ENCODE results near the gene MGARP.

DNA sequence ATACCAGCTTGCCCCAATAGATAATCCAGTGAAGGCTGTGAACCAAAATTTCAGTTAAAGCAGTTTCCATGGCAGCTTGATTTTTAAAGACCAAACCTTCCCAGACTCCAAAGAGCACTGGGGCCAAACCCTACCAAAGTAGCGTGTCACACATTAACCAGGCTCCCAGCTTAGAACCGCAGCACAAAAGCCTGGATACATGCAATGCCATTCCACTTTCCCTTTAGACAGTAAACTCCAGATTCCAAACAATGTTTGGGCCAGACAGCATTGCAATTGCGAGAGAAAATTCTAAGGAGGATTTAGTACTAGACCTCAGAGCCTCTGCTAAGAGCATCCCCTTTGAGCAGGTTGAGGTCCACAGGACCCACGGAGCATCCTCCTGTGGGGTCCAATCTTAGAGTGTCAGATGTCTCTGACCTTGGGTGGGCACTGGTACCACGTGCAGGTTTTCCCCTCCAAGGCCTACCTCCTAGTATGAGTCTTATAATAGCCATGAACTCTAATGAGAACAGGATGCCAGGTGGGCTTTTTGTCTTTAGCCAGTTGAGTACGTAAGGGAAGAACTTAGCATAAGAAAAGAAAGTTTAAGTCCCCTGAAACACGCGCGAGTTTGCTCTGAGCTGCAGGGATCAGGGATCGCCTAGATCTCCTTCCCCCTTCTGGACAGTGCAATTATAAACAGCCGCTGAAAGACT, 38.8 kb downstream of the MGARP start:
- TF ChIP-seq EZH2 (IDR thresholded peaks at IDR 0.05) (no peak), POLR2AphosphoS5 (IDR thresholded peaks at IDR 0.05; ENCODE audit: borderline replicate concordance, low read depth, low read length) (no peak)

Data from SK-N-MC (cell line).